GM23338 (cell line): ENCODE data around the gene PDC. TPM values are rescaled to one million over a fixed set of nuclear protein-coding genes. Genes with fewer than 3 reads are reported as not detected.

Experiments used
- ATAC-seq: fragments of 200-7000 bp; cut with Tn5 transposase; 3 replicates; pipeline ENCODE4 v1.9.1; 2020
- DNase-seq: peaks from one replicate; pipeline ENCODE4 v3.0.0-alpha.2; 2015; ENCODE audit warnings: low spot score
- H2AFZ ChIP-seq: fragments of 200-600 bp; sonication (generic); 2 replicates; pipeline ENCODE4 v1.8.0; 2016; ENCODE audit warnings: antibody characterized with exemption, mild to moderate bottlenecking, moderate library complexity
- H3F3A ChIP-seq: fragments of 200-600 bp; sonication (generic); replicated peaks from 2 replicates; pipeline ENCODE4 v1.8.0; 2017; ENCODE audit warnings: antibody characterized with exemption, mixed run types, low read depth
- H3K27ac ChIP-seq: fragments of 200-600 bp; sonication (generic); 2 replicates; pipeline ENCODE4 v1.6.1; 2016; ENCODE audit warnings: low read depth
- H3K27me3 ChIP-seq: fragments of 200-600 bp; sonication (generic); 2 replicates; pipeline ENCODE4 v1.8.0; 2016; ENCODE audit warnings: mild to moderate bottlenecking, mixed run types, moderate library complexity; ENCODE audit not compliant: insufficient read depth
- H3K36me3 ChIP-seq: fragments of 200-600 bp; sonication (generic); 2 replicates; pipeline ENCODE4 v1.8.0; 2016; ENCODE audit warnings: mild to moderate bottlenecking; ENCODE audit not compliant: insufficient read depth
- H3K4me1 ChIP-seq: fragments of 200-600 bp; sonication (generic); 2 replicates; pipeline ENCODE4 v1.8.0; 2016; ENCODE audit warnings: mild to moderate bottlenecking, moderate library complexity; ENCODE audit not compliant: insufficient read depth
- H3K4me2 ChIP-seq: fragments of 200-600 bp; sonication (generic); 2 replicates; pipeline ENCODE4 v1.7.1; 2017; ENCODE audit warnings: mixed run types
- H3K4me3 ChIP-seq: fragments of 200-600 bp; sonication (generic); 2 replicates; pipeline ENCODE4 v1.6.1; 2016; ENCODE audit warnings: mixed run types
- H3K79me2 ChIP-seq: fragments of 200-600 bp; sonication (generic); replicated peaks from 2 replicates; pipeline ENCODE4 v1.8.0; 2017; ENCODE audit warnings: mild to moderate bottlenecking; ENCODE audit not compliant: insufficient read depth
- H3K9me2 ChIP-seq: fragments of 200-600 bp; sonication (generic); 2 replicates; pipeline ENCODE4 v1.8.0; 2017; ENCODE audit not compliant: insufficient read depth
- H4K20me1 ChIP-seq: fragments of 200-600 bp; sonication (generic); replicated peaks from 2 replicates; pipeline ENCODE4 v1.8.0; 2017; ENCODE audit warnings: mild to moderate bottlenecking; ENCODE audit not compliant: insufficient read depth
- H3K27ac Mint-ChIP-seq: 2 replicates; pipeline ENCODE4 v1.8.0; 2020; ENCODE audit warnings: inconsistent platforms, mild to moderate bottlenecking, moderate library complexity, mixed read lengths
- H3K27me3 Mint-ChIP-seq: 3 replicates; pipeline ENCODE4 v1.8.0; 2022; ENCODE audit warnings: low read depth, mild to moderate bottlenecking, moderate library complexity, mixed read lengths, inconsistent platforms; ENCODE audit not compliant: insufficient read depth, poor library complexity
- H3K36me3 Mint-ChIP-seq: 3 replicates; pipeline ENCODE4 v1.8.0; 2021; ENCODE audit warnings: low read depth, mild to moderate bottlenecking, inconsistent platforms, moderate library complexity, mixed read lengths
- H3K4me1 Mint-ChIP-seq: 3 replicates; pipeline ENCODE4 v1.8.0; 2020; ENCODE audit warnings: mild to moderate bottlenecking, inconsistent platforms, mixed read lengths
- H3K4me3 Mint-ChIP-seq: 3 replicates; pipeline ENCODE4 v1.8.0; 2021; ENCODE audit warnings: moderate library complexity, mild to moderate bottlenecking, inconsistent platforms, mixed read lengths
- H3K9me3 Mint-ChIP-seq: 3 replicates; pipeline ENCODE4 v1.8.0; 2020; ENCODE audit warnings: moderate library complexity, mild to moderate bottlenecking, inconsistent platforms, mixed read lengths
- CREB1 ChIP-seq: fragments of 250-450 bp; sonication (Bioruptor Pico); IDR thresholded peaks from 2 replicates; pipeline ENCODE4 v1.5.0; 2020; ENCODE audit warnings: low read depth, mild to moderate bottlenecking, moderate library complexity
- CTCF ChIP-seq, 2 experiments: fragments of 200-600 bp in 1 of 2; sonication (generic) in 1 of 2; conservative IDR thresholded peaks; 2 replicates each; pipeline versions ENCODE4 v1.5.1 to v1.6.1; 2016 to 2017; ENCODE audit warnings: antibody characterized with exemption in 2 of 2, low read depth in 2 of 2, mild to moderate bottlenecking in 2 of 2, moderate library complexity in 1 of 2
- ETS1 ChIP-seq: IDR thresholded peaks from 2 replicates; pipeline ENCODE4 v1.6.1; 2016; ENCODE audit warnings: antibody characterized with exemption
- EZH2 ChIP-seq: fragments of 200-600 bp; sonication (generic); IDR thresholded peaks from one replicate; pipeline ENCODE4 v1.8.0; 2017; ENCODE audit warnings: antibody characterized with exemption, mild to moderate bottlenecking, low read depth; ENCODE audit not compliant: unreplicated experiment
- EZH2phosphoT487 ChIP-seq: fragments of 200-600 bp; sonication (generic); IDR thresholded peaks from one replicate; pipeline ENCODE4 v1.8.1; 2018; ENCODE audit warnings: antibody characterized with exemption; ENCODE audit not compliant: unreplicated experiment
- JUNB ChIP-seq: IDR thresholded peaks from one replicate; pipeline ENCODE4 v1.6.1; 2016; ENCODE audit warnings: antibody characterized with exemption; ENCODE audit not compliant: unreplicated experiment
- NANOG ChIP-seq: IDR thresholded peaks from 2 replicates; pipeline ENCODE4 v1.6.1; 2016; ENCODE audit warnings: antibody characterized with exemption, borderline replicate concordance
- POLR2AphosphoS5 ChIP-seq: IDR thresholded peaks from 2 replicates; pipeline ENCODE4 v1.6.1; 2016; ENCODE audit warnings: antibody characterized with exemption, low read depth
- STAT1 ChIP-seq: IDR thresholded peaks from one replicate; pipeline ENCODE4 v1.6.1; 2016; ENCODE audit warnings: antibody characterized with exemption; ENCODE audit not compliant: unreplicated experiment
- ZNF114 ChIP-seq: fragments of 250-450 bp; sonication (Bioruptor Pico); IDR thresholded peaks from 2 replicates; pipeline ENCODE4 v1.5.0; 2020; ENCODE audit warnings: mild to moderate bottlenecking, moderate library complexity
- ZNF331 ChIP-seq: fragments of 250-450 bp; sonication (Bioruptor Pico); IDR thresholded peaks from 2 replicates; pipeline ENCODE4 v1.5.0; 2020; ENCODE audit warnings: low read depth, mild to moderate bottlenecking, moderate library complexity
- polyA plus RNA-seq: library from polyadenylated mRNA; unstranded; fragments of >200 nt; fragmentation: Nextera tagmentation; extraction: Ambion mirVana; gene quantifications from 2 replicates; pipeline ENCODE4 v1.2.1, GENCODE V29; 2016
- total RNA-seq: library from RNA; depleted of rRNA; stranded (reverse); fragments of >200 nt; shearing (Covaris generic); gene quantifications from 2 replicates; pipeline ENCODE4 v1.2.3, GENCODE V29; 2014
- TF ChIP-seq, protein P1 (sequence below): IDR thresholded peaks from one replicate; pipeline ENCODE4 v1.6.1; 2018; ENCODE audit warnings: antibody characterized with exemption; ENCODE audit not compliant: unreplicated experiment
- TF ChIP-seq, protein P2 (sequence below): fragments of 250-450 bp; sonication (Bioruptor Pico); IDR thresholded peaks from 2 replicates; pipeline ENCODE4 v1.5.0; 2020; ENCODE audit warnings: mild to moderate bottlenecking, moderate library complexity

PDC gene
- total and polyA plus RNA-seq, 2 experiments from 2014 or later: not detected

DNA sequence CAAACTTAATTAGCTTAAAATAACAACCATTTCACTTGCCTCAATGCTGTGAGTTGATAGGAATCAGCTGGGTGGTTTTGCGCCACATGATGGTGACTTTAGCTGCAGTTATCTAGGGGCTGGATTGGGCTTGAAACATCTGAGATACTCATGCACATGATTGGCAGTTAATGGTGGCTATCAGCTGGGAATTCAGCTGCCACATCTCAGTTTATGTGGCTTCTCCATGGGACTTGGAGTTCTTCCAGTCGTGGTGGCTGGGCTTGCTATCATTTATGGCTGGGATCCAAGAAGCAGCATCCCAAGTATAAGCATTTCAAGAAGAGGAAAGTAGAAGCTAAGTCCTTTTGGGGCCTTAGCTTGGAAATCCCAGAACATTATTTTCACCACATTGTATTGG, 36.4 kb downstream of the PDC start:
- Histone ChIP-seq H3K27ac (no peak overlapping the region), H3K4me1 (no peaks in the 10 kb centered on the region), H3K36me3 (no peaks in the 10 kb centered on the region), H4K20me1 (no peaks in the 10 kb centered on the region), H3K4me3 (no peak overlapping the region), H3K9me2 (peaks cover 4% of the 10 kb centered on the region; the same call in 1 of the 2 replicates), H3K4me2 (no peak overlapping the region), H3F3A (no peaks in the 10 kb centered on the region), H3K79me2 (no peaks in the 10 kb centered on the region), H2AFZ (no peak overlapping the region), H3K27me3 (no peaks in the 10 kb centered on the region)
- no peaks in the 10 kb centered on the region for H3K36me3 Mint-ChIP-seq
- H3K9me3 Mint-ChIP-seq: no peaks in the 10 kb centered on the region
- H3K27me3 Mint-ChIP-seq: peaks cover 4% of the 10 kb centered on the region
- TF ChIP-seq, protein P1, sequence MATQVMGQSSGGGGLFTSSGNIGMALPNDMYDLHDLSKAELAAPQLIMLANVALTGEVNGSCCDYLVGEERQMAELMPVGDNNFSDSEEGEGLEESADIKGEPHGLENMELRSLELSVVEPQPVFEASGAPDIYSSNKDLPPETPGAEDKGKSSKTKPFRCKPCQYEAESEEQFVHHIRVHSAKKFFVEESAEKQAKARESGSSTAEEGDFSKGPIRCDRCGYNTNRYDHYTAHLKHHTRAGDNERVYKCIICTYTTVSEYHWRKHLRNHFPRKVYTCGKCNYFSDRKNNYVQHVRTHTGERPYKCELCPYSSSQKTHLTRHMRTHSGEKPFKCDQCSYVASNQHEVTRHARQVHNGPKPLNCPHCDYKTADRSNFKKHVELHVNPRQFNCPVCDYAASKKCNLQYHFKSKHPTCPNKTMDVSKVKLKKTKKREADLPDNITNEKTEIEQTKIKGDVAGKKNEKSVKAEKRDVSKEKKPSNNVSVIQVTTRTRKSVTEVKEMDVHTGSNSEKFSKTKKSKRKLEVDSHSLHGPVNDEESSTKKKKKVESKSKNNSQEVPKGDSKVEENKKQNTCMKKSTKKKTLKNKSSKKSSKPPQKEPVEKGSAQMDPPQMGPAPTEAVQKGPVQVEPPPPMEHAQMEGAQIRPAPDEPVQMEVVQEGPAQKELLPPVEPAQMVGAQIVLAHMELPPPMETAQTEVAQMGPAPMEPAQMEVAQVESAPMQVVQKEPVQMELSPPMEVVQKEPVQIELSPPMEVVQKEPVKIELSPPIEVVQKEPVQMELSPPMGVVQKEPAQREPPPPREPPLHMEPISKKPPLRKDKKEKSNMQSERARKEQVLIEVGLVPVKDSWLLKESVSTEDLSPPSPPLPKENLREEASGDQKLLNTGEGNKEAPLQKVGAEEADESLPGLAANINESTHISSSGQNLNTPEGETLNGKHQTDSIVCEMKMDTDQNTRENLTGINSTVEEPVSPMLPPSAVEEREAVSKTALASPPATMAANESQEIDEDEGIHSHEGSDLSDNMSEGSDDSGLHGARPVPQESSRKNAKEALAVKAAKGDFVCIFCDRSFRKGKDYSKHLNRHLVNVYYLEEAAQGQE: no peak
- TF ChIP-seq, protein P2, sequence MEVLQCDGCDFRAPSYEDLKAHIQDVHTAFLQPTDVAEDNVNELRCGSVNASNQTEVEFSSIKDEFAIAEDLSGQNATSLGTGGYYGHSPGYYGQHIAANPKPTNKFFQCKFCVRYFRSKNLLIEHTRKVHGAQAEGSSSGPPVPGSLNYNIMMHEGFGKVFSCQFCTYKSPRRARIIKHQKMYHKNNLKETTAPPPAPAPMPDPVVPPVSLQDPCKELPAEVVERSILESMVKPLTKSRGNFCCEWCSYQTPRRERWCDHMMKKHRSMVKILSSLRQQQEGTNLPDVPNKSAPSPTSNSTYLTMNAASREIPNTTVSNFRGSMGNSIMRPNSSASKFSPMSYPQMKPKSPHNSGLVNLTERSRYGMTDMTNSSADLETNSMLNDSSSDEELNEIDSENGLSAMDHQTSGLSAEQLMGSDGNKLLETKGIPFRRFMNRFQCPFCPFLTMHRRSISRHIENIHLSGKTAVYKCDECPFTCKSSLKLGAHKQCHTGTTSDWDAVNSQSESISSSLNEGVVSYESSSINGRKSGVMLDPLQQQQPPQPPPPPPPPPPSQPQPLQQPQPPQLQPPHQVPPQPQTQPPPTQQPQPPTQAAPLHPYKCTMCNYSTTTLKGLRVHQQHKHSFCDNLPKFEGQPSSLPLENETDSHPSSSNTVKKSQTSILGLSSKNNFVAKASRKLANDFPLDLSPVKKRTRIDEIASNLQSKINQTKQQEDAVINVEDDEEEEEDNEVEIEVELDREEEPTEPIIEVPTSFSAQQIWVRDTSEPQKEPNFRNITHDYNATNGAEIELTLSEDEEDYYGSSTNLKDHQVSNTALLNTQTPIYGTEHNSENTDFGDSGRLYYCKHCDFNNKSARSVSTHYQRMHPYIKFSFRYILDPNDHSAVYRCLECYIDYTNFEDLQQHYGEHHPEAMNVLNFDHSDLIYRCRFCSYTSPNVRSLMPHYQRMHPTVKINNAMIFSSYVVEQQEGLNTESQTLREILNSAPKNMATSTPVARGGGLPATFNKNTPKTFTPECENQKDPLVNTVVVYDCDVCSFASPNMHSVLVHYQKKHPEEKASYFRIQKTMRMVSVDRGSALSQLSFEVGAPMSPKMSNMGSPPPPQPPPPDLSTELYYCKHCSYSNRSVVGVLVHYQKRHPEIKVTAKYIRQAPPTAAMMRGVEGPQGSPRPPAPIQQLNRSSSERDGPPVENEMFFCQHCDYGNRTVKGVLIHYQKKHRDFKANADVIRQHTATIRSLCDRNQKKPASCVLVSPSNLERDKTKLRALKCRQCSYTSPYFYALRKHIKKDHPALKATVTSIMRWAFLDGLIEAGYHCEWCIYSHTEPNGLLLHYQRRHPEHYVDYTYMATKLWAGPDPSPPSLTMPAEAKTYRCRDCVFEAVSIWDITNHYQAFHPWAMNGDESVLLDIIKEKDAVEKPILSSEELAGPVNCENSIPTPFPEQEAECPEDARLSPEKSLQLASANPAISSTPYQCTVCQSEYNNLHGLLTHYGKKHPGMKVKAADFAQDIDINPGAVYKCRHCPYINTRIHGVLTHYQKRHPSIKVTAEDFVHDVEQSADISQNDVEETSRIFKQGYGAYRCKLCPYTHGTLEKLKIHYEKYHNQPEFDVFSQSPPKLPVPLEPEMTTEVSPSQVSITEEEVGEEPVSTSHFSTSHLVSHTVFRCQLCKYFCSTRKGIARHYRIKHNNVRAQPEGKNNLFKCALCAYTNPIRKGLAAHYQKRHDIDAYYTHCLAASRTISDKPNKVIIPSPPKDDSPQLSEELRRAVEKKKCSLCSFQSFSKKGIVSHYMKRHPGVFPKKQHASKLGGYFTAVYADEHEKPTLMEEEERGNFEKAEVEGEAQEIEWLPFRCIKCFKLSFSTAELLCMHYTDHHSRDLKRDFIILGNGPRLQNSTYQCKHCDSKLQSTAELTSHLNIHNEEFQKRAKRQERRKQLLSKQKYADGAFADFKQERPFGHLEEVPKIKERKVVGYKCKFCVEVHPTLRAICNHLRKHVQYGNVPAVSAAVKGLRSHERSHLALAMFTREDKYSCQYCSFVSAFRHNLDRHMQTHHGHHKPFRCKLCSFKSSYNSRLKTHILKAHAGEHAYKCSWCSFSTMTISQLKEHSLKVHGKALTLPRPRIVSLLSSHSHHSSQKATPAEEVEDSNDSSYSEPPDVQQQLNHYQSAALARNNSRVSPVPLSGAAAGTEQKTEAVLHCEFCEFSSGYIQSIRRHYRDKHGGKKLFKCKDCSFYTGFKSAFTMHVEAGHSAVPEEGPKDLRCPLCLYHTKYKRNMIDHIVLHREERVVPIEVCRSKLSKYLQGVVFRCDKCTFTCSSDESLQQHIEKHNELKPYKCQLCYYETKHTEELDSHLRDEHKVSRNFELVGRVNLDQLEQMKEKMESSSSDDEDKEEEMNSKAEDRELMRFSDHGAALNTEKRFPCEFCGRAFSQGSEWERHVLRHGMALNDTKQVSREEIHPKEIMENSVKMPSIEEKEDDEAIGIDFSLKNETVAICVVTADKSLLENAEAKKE (CRISPR knock-in tag): no peak
- TF ChIP-seq EZH2: no peak
- TF ChIP-seq NANOG: no peak
- TF ChIP-seq ZNF331 (CRISPR knock-in tag): no peak
- TF ChIP-seq POLR2AphosphoS5: no peak
- no peak for TF ChIP-seq CREB1 (CRISPR knock-in tag)
- no peak for TF ChIP-seq STAT1
- TF ChIP-seq ZNF114: no peak
- no peak for TF ChIP-seq ETS1
- TF ChIP-seq JUNB: no peak
- TF ChIP-seq EZH2phosphoT487: no peak
- no peak for TF ChIP-seq CTCF (conservative IDR thresholded peaks at IDR 0.05; ENCODE audit: low read depth in 2 of 2)
- H3K4me3 Mint-ChIP-seq: no peak overlapping the region
- DNase-seq (no peak), ATAC-seq (no peak)
- H3K27ac Mint-ChIP-seq: no peak overlapping the region
- no peaks in the 10 kb centered on the region for H3K4me1 Mint-ChIP-seq
